Testis (tissue), 2 donors: Measurements from ENCODE around the gene CFAP299.

Experiments
- CTCF ChIP-seq, 3 experiments: fragments of 450-650 bp in 2 of 3; fragments of 200-600 bp in 1 of 3; sonication (generic) in 1 of 3; IDR thresholded peaks; one replicate each; pipeline ENCODE4 v1.5.1; 2016 to 2019; ENCODE audit warnings: antibody characterized with exemption in 3 of 3, mild to moderate bottlenecking in 2 of 3, moderate library complexity in 1 of 3
- POLR2A ChIP-seq: fragments of 450-650 bp; IDR thresholded peaks from one replicate; pipeline ENCODE4 v1.6.1; 2017; ENCODE audit warnings: antibody characterized with exemption, mild to moderate bottlenecking, moderate library complexity

- TF ChIP-seq CTCF (IDR thresholded peaks at IDR 0.05) (no peak), POLR2A (no peak)
Measured at GRCh38 chr4:80542747-80543146, 207.2 kb downstream of the CFAP299 start.
